AG09309 (cell line): ENCODE results near the gene MNS1.
A peak's percentile ranks its signal among the peaks of the same experiment; 100 is the strongest.
"Not testable (repeated sequence)": the region's sequence is repeated elsewhere in the genome, so short reads cannot be mapped to it uniquely, and the experiment has no call there.

Experiments used
- DNase-seq: peaks from one replicate; pipeline ENCODE4 v3.0.0-alpha.2; 2010; ENCODE audit warnings: low read depth
- H3K4me3 ChIP-seq: 2 replicates; pipeline ENCODE4 v1.5.1; 2011; ENCODE audit warnings: mild to moderate bottlenecking, low read depth, low read length, moderate library complexity; ENCODE audit not compliant: control insufficient read depth
- CTCF ChIP-seq: IDR thresholded peaks from 2 replicates; pipeline ENCODE4 v1.5.1; 2011; ENCODE audit warnings: mild to moderate bottlenecking, low read depth, low read length, inconsistent platforms; ENCODE audit not compliant: insufficient read depth, control insufficient read depth; ENCODE audit errors: missing control alignments

MNS1 gene

GRCh38 chr15:56491110-56491722 lies 26.3 kb upstream of the MNS1 start:
- no peak overlapping the region for H3K4me3 ChIP-seq
- DNase-seq: peak; percentile 49
- peak; percentile 95 for TF ChIP-seq CTCF

GRCh38 chr15:56490461-56490860 lies 25.5 kb upstream of the MNS1 start:
- no peak overlapping the region for H3K4me3 ChIP-seq
- no peak for DNase-seq
- TF ChIP-seq CTCF: no peak

- not testable (repeated sequence) for H3K4me3 ChIP-seq, DNase-seq
These were observed 21.3 kb upstream of the MNS1 start for GRCh38 chr15:56486206-56486605.

- not testable (repeated sequence) for DNase-seq, H3K4me3 ChIP-seq
These were observed 20.5 kb upstream of the MNS1 start for GRCh38 chr15:56485426-56485825.

GRCh38 chr15:56484287-56484686 lies 19.4 kb upstream of the MNS1 start:
- DNase-seq: no peak
- no peak for TF ChIP-seq CTCF
- H3K4me3 ChIP-seq: no peak overlapping the region

- no peak for DNase-seq
- TF ChIP-seq CTCF: no peak
- H3K4me3 ChIP-seq: no peak overlapping the region
These were observed 10.4 kb upstream of the MNS1 start for GRCh38 chr15:56475351-56475750.

GRCh38 chr15:56473017-56473416 lies 8.1 kb upstream of the MNS1 start:
- no peak overlapping the region for H3K4me3 ChIP-seq
- DNase-seq: no peak
- no peak for TF ChIP-seq CTCF

GRCh38 chr15:56472278-56472677 lies 7.3 kb upstream of the MNS1 start:
- H3K4me3 ChIP-seq: no peak overlapping the region
- DNase-seq: no peak
- no peak for TF ChIP-seq CTCF
